Fibroblast of pulmonary artery (primary cell): ENCODE measurements around the gene CDK14.

ENCODE experiments used
- DNase-seq: peaks from one replicate; pipeline ENCODE4 v3.0.0-alpha.2; 2010; ENCODE audit warnings: low read depth
- H3K4me3 ChIP-seq: replicated peaks from 2 replicates; pipeline ENCODE4 v1.5.1; 2011; ENCODE audit warnings: low read depth, mild to moderate bottlenecking, control low read depth, low read length, moderate library complexity
- TF ChIP-seq, protein P1 (sequence below): IDR thresholded peaks from 2 replicates; pipeline ENCODE4 v1.5.1; 2011; ENCODE audit warnings: mild to moderate bottlenecking, control low read depth, low read length, inconsistent platforms; ENCODE audit errors: missing control alignments

The CDK14 gene

GRCh38 chr7:90698616-90699015 lies 102.5 kb downstream of the CDK14 start:
- TF ChIP-seq, protein P1, sequence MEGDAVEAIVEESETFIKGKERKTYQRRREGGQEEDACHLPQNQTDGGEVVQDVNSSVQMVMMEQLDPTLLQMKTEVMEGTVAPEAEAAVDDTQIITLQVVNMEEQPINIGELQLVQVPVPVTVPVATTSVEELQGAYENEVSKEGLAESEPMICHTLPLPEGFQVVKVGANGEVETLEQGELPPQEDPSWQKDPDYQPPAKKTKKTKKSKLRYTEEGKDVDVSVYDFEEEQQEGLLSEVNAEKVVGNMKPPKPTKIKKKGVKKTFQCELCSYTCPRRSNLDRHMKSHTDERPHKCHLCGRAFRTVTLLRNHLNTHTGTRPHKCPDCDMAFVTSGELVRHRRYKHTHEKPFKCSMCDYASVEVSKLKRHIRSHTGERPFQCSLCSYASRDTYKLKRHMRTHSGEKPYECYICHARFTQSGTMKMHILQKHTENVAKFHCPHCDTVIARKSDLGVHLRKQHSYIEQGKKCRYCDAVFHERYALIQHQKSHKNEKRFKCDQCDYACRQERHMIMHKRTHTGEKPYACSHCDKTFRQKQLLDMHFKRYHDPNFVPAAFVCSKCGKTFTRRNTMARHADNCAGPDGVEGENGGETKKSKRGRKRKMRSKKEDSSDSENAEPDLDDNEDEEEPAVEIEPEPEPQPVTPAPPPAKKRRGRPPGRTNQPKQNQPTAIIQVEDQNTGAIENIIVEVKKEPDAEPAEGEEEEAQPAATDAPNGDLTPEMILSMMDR: no peak
- no peak overlapping the region for H3K4me3 ChIP-seq
- no peak for DNase-seq

GRCh38 chr7:90701021-90701420 lies 104.9 kb downstream of the CDK14 start:
- DNase-seq: no peak
- TF ChIP-seq, protein P1: no peak
- no peak overlapping the region for H3K4me3 ChIP-seq

DNA sequence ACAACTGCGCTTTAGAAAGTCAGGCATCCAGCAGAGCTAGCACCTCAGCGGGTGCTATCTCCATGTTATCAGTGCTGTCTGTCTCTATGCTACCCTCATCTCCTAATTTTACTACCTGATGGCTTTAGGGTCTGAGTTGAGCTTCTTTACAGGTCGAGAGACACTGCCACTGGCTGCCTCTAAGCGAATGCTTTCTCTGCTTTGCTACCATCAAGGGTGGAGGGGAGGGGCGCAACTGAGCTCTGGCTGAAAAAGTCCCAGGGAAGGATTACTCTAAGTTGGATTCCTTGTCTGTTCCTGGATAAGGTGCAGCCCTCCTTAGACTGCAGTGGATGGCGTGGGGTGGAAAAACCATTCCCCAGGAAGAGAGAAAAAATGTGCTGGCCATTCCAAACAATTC lies 105.7 kb downstream of the CDK14 start:
- TF ChIP-seq, protein P1: no peak
- H3K4me3 ChIP-seq: no peak overlapping the region
- no peak for DNase-seq

DNA sequence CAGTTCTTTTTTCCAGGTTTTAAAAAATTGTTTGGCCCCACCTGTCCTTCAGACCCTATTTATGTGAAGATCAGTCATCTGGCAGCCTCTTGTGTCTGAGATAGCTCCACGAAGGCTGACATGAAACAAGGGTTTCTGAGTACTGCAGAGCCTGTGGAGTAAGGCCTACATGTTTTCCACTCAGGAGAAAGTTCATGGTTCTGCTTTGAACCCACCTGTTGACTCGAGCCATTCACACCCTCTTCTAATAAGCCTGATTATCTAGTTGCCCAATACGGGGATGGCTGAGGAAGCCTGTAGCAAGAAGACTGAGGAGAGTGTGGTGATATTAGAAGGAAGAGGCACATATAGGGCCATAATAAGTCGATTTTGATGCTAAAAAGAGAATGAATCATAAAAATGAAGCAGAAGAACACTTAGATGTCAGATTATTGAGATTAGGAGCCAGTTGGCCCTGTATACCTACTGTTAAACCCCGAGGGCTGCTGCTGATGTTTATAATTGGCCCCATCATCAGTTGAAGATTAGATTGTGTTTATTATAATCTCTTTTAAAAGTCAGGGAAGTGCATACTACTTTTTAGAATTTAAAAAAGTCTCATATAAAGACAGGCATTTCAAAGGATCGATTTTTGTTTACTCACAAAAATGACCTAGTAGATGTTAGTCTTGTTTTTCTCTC lies 109.4 kb downstream of the CDK14 start:
- DNase-seq: no peak
- TF ChIP-seq, protein P1: no peak

GRCh38 chr7:90706072-90706716 lies 110.1 kb downstream of the CDK14 start:
- TF ChIP-seq, protein P1: no peak
- H3K4me3 ChIP-seq: no peak overlapping the region
- DNase-seq: no peak

More for the DNA sequence above, 109.4 kb downstream of the CDK14 start:
- no peak overlapping the region for H3K4me3 ChIP-seq

- TF ChIP-seq, protein P1: peak; percentile 61
- H3K4me3 ChIP-seq: no peak overlapping the region
- peak; percentile 33 for DNase-seq
Measured at GRCh38 chr7:90708841-90709317, 112.8 kb downstream of the CDK14 start.
